Trophoblast cell (in vitro differentiated cells and primary cell): ENCODE results near the gene DISC1.

Source experiments
- DNase-seq, 2 donors: peaks; one replicate each; pipeline ENCODE4 v3.0.0-alpha.2; 2016
- H2AFZ ChIP-seq: 2 replicates; pipeline ENCODE4 v1.6.1; 2013; ENCODE audit warnings: low read length, moderate library complexity, mild to moderate bottlenecking; ENCODE audit not compliant: insufficient read depth, poor library complexity
- H2AK5ac ChIP-seq: 2 replicates; pipeline ENCODE4 v1.6.1; 2013; ENCODE audit warnings: mild to moderate bottlenecking, low read length
- H2BK120ac ChIP-seq: 2 replicates; pipeline ENCODE4 v1.6.1; 2013; ENCODE audit warnings: low read length, mild to moderate bottlenecking, moderate library complexity; ENCODE audit not compliant: insufficient read depth, poor library complexity
- H2BK12ac ChIP-seq: 2 replicates; pipeline ENCODE4 v1.6.1; 2013; ENCODE audit warnings: mild to moderate bottlenecking, low read length, moderate library complexity
- H2BK5ac ChIP-seq: 2 replicates; pipeline ENCODE4 v1.6.1; 2013; ENCODE audit warnings: low read length, low read depth, moderate library complexity, mild to moderate bottlenecking; ENCODE audit not compliant: poor library complexity
- H3K14ac ChIP-seq: 2 replicates; pipeline ENCODE4 v1.6.1; 2013; ENCODE audit warnings: mild to moderate bottlenecking, low read length
- H3K18ac ChIP-seq: 2 replicates; pipeline ENCODE4 v1.6.1; 2013; ENCODE audit warnings: mild to moderate bottlenecking, low read length
- H3K23ac ChIP-seq: 2 replicates; pipeline ENCODE4 v1.6.1; 2013; ENCODE audit warnings: low read length
- H3K27ac ChIP-seq: 2 replicates; pipeline ENCODE4 v1.5.1; 2013; ENCODE audit warnings: low read depth, mild to moderate bottlenecking, inconsistent platforms, low read length, moderate library complexity
- H3K27me3 ChIP-seq: 2 replicates; pipeline ENCODE4 v1.6.1; 2013; ENCODE audit warnings: inconsistent platforms, mild to moderate bottlenecking, low read length, moderate library complexity; ENCODE audit not compliant: insufficient read depth
- H3K36me3 ChIP-seq, 2 experiments: 1 replicate in 1 of 2; 2 replicates in 1 of 2; pipeline ENCODE4 v1.6.1; 2013; ENCODE audit warnings: low read length in 2 of 2, mild to moderate bottlenecking in 2 of 2, moderate library complexity in 1 of 2; ENCODE audit not compliant: insufficient read depth in 2 of 2, control insufficient read depth in 1 of 2
- H3K4ac ChIP-seq: 2 replicates; pipeline ENCODE4 v1.6.1; 2013; ENCODE audit warnings: low read depth, mild to moderate bottlenecking, low read length, moderate library complexity
- H3K4me1 ChIP-seq, 2 experiments: 1 replicate in 1 of 2; 2 replicates in 1 of 2; pipeline ENCODE4 v1.6.1; 2013; ENCODE audit warnings: low read length in 2 of 2, mild to moderate bottlenecking in 2 of 2, moderate library complexity in 1 of 2; ENCODE audit not compliant: insufficient read depth in 2 of 2, control insufficient read depth in 1 of 2
- H3K4me2 ChIP-seq: 2 replicates; pipeline ENCODE4 v1.6.1; 2013; ENCODE audit warnings: inconsistent platforms, mild to moderate bottlenecking, low read length, moderate library complexity
- H3K4me3 ChIP-seq: 2 replicates; pipeline ENCODE4 v1.5.1; 2013; ENCODE audit warnings: mild to moderate bottlenecking, low read depth, low read length, inconsistent platforms
- H3K79me1 ChIP-seq: one replicate; pipeline ENCODE4 v1.6.1; 2013; ENCODE audit warnings: low read length
- H3K79me2 ChIP-seq: 2 replicates; pipeline ENCODE4 v1.6.1; 2013; ENCODE audit warnings: low read length, mild to moderate bottlenecking; ENCODE audit not compliant: control insufficient read depth, insufficient read depth, poor library complexity
- H3K9ac ChIP-seq: 2 replicates; pipeline ENCODE4 v1.6.1; 2013; ENCODE audit warnings: mild to moderate bottlenecking, low read length
- H3K9me3 ChIP-seq: 2 replicates; pipeline ENCODE4 v1.6.1; 2013; ENCODE audit warnings: low read depth, mild to moderate bottlenecking, control low read depth, inconsistent platforms, low read length; ENCODE audit not compliant: insufficient read depth
- H4K12ac ChIP-seq: 2 replicates; pipeline ENCODE4 v1.6.1; 2013; ENCODE audit warnings: low read depth, mild to moderate bottlenecking, low read length, moderate library complexity
- H4K8ac ChIP-seq: 2 replicates; pipeline ENCODE4 v1.6.1; 2013; ENCODE audit warnings: low read depth, mild to moderate bottlenecking, low read length, moderate library complexity
- H4K91ac ChIP-seq: one replicate; pipeline ENCODE4 v1.6.1; 2013; ENCODE audit warnings: low read depth, mild to moderate bottlenecking, low read length, moderate library complexity
- WGBS: extraction: QIAGEN DNeasy Blood & Tissue Kit; methylation state at CpG from one replicate; pipeline ENCODE4 v1.1.7; 2013; ENCODE audit warnings: missing lambda C conversion rate; ENCODE audit not compliant: insufficient read length, insufficient coverage; ENCODE audit errors: extremely low coverage; 5-methylcytosine and 5-hydroxymethylcytosine counted together

DISC1 gene

DNA sequence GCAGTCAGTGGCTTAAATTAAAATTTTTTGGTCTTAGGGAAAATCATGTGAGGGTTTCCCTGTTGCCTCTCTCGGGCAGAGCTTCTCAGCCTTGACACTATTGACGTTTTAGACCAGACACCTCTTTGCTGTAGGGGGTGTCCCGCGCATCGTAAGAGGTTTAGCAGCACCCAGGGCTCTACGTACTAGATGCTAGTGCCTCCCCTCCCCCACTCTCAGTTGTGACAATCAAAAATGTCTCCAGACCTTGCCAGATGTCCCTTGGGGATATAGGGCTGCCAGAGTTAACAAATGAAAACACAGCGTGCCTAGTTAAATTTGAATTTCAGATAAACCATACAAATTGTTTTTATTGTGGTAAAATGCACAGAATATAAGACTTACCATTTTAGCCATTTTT, 293.3 kb downstream of the DISC1 start:
- Histone ChIP-seq H3K79me2 (no peaks in the 10 kb centered on the region), H4K91ac (no peak overlapping the region), H3K9me3 (no peaks in the 10 kb centered on the region)

DNA sequence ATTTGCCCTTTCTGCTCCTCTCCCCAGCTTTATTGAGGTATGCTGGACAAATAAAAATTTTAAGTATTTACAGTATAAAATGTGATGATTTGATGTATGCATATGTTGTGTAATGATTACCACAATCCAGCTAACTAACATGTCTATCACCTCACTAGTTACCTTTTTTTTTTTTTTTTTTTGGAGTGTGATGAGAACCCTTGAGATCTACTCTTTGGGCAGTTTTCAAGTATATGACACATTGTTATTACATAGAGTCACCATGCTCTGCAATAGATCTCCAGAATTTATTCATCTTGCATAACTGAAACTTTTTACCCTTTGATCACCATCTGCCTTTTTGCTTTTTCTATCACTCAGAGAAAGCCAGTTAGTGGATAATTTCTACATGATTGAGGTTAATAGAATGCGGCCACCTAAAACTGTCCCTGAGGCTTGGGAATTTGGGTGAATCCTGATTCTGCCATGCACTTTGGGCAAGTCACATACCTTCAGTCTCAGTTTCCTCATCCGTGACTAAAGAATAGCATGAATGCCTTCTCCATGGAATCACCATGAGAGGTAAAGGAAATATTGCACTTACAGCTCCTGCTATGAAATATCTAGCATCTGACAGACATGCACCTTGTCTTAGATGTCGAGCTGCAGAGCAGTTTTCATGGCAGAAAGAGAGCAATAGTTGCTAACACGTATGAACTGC, 295.2 kb downstream of the DISC1 start:
- Histone ChIP-seq H3K14ac (no peak overlapping the region), H4K91ac (no peak overlapping the region), H3K18ac (no peak overlapping the region)

More for the DNA sequence above, 293.3 kb downstream of the DISC1 start:
- no peaks in the 10 kb centered on the region for H3K36me3 ChIP-seq
- H3K27me3 ChIP-seq, result no peaks in the 10 kb centered on the region
- no peak overlapping the region for H2BK5ac ChIP-seq
- no peak overlapping the region for H3K4ac ChIP-seq
- WGBS, result no CpG with 5 or more reads among the region's 7 CpGs
- H3K9ac ChIP-seq, result peak overlapping the region; percentile 47
- no peak overlapping the region for H2AK5ac ChIP-seq
- H3K14ac ChIP-seq, result no peak overlapping the region
- no peak overlapping the region for H4K8ac ChIP-seq
- H2BK12ac ChIP-seq, result no peak overlapping the region
- H3K4me3 ChIP-seq, result no peak overlapping the region
- H3K4me1 ChIP-seq, result no peaks in the 10 kb centered on the region
- H3K27ac ChIP-seq, result no peak overlapping the region
- H3K23ac ChIP-seq, result no peak overlapping the region
- H3K79me1 ChIP-seq, result no peaks in the 10 kb centered on the region
- H3K4me2 ChIP-seq, result no peak overlapping the region
- no peak overlapping the region for H3K18ac ChIP-seq
- no peak for DNase-seq
- H2AFZ ChIP-seq, result no peak overlapping the region
- no peak overlapping the region for H4K12ac ChIP-seq
- H2BK120ac ChIP-seq, result no peak overlapping the region

DNA sequence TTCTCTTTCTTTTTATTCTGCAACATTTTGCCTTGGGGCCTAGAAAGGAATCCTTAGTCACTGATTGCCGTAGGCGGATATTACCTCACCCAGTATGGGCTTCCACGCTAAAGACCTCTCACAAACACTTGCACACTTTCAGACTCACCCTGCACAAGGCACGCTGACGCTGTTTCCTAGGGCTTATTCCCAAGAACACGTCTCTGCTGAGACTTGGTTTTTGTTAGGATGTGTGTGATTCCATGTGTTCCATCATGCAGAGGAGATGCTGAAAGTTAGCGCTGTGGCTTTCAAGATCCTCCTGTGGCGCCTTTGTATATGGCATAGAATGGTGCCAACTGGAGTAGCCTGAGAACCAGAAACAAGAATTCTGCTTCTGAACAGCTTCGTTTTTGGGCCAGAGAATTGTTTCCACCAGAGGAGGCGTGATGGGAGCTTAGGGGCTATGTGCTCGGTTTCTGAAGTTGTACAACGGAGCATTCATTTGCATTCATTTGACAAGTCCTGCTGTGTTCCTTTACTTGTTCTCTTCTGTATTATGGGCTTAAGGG, 297.0 kb downstream of the DISC1 start:
- Histone ChIP-seq H3K23ac (no peak overlapping the region), H3K4me2 (no peak overlapping the region), H3K14ac (no peak overlapping the region), H2BK5ac (no peak overlapping the region), H3K27ac (no peak overlapping the region), H4K91ac (no peak overlapping the region), H2BK120ac (no peak overlapping the region), H3K27me3 (no peaks in the 10 kb centered on the region), H2BK12ac (no peak overlapping the region), H2AK5ac (no peak overlapping the region), H4K8ac (no peak overlapping the region), H3K18ac (no peak overlapping the region), H3K79me1 (no peaks in the 10 kb centered on the region), H3K9ac (no peak overlapping the region), H3K79me2 (no peaks in the 10 kb centered on the region), H3K4me3 (no peak overlapping the region), H4K12ac (no peak overlapping the region), H3K36me3 (no peaks in the 10 kb centered on the region), H3K9me3 (no peaks in the 10 kb centered on the region), H3K4ac (no peak overlapping the region), H2AFZ (no peak overlapping the region), H3K4me1 (no peaks in the 10 kb centered on the region)
- no CpG with 5 or more reads among the region's 12 CpGs for WGBS
- peak; percentile 75 to 99 for DNase-seq

More for the DNA sequence above, 295.2 kb downstream of the DISC1 start:
- no peak overlapping the region for H3K23ac ChIP-seq
- peak; percentile 76 to 96 for DNase-seq
- H3K27me3 ChIP-seq, result no peaks in the 10 kb centered on the region
- WGBS, result no CpG with 5 or more reads among the region's 4 CpGs
- no peak overlapping the region for H2AK5ac ChIP-seq
- H3K79me1 ChIP-seq, result no peaks in the 10 kb centered on the region
- no peak overlapping the region for H3K4me3 ChIP-seq
- no peaks in the 10 kb centered on the region for H3K79me2 ChIP-seq
- no peak overlapping the region for H2AFZ ChIP-seq
- H3K9ac ChIP-seq, result no peak overlapping the region
- no peaks in the 10 kb centered on the region for H3K36me3 ChIP-seq
- H4K8ac ChIP-seq, result no peak overlapping the region
- no peak overlapping the region for H4K12ac ChIP-seq
- no peak overlapping the region for H2BK12ac ChIP-seq
- H3K4ac ChIP-seq, result no peak overlapping the region
- no peak overlapping the region for H2BK120ac ChIP-seq
- H2BK5ac ChIP-seq, result no peak overlapping the region
- H3K4me1 ChIP-seq, result no peaks in the 10 kb centered on the region
- H3K27ac ChIP-seq, result no peak overlapping the region
- no peaks in the 10 kb centered on the region for H3K9me3 ChIP-seq
- no peak overlapping the region for H3K4me2 ChIP-seq

DNA sequence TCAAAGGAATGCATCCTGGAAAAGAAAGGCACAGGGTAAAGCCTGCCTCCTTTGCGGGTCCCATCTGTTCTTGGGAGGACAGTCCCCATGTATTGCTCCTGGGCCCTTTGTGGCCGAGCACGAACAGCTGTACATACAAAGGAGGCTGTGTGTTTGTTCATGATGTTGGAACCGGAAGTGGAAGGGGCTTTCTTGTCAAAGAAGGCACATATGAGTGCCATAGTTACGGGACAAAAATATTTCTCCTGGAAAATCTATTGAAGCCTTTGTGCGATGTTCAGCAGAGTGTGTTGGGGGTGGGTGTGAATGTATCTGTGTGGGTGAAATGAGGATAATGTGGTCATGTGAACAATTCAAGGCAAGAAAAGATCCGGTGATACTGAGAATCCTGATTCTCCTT, 297.6 kb downstream of the DISC1 start:
- Histone ChIP-seq H3K36me3 (no peaks in the 10 kb centered on the region), H4K91ac (no peak overlapping the region), H3K9ac (no peak overlapping the region), H3K4me3 (no peak overlapping the region), H3K27ac (no peak overlapping the region), H4K8ac (no peak overlapping the region), H3K79me2 (no peaks in the 10 kb centered on the region), H3K79me1 (no peaks in the 10 kb centered on the region), H2AFZ (no peak overlapping the region), H3K4me1 (no peaks in the 10 kb centered on the region), H4K12ac (no peak overlapping the region), H3K14ac (no peak overlapping the region), H2BK5ac (no peak overlapping the region), H3K4me2 (no peak overlapping the region), H3K18ac (no peak overlapping the region), H3K27me3 (no peaks in the 10 kb centered on the region), H3K23ac (no peak overlapping the region), H3K9me3 (no peaks in the 10 kb centered on the region), H3K4ac (no peak overlapping the region), H2BK12ac (no peak overlapping the region), H2BK120ac (no peak overlapping the region), H2AK5ac (no peak overlapping the region)
- WGBS, result no CpG with 5 or more reads among the region's 7 CpGs
- DNase-seq, result no peak
